ENCODE data around the gene RGS12. TPM values are rescaled to one million over a fixed set of nuclear protein-coding genes. Genes with fewer than 3 reads are reported as not detected.

Gene RGS12
- total RNA-seq, 2 experiments from 2014 or later, result 5.2 to 6.4 TPM

DNA sequence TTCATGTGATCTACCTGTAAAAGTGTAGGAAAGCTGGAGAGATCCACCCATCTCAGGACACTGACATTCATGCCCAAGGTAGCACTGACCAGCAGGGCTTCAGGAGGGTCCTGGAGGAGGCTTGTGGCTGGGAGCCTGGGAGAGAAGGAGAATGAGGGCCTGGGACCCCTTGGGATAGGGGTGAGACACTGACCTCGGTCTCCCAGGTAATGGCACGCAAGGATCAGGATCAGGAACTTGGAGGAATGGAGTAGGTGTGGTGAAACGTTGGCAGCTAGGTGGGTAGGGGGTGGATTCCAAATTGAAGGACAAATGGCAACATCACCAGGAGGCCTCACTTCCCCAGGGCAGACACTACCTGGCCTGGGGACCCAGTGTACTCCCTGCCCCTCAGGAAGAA, 12.4 kb upstream of the RGS12 start:
- Histone ChIP-seq H3K27ac (ENCODE audit: low read depth, low read length, poor library complexity, severe bottlenecking) (no peak overlapping the region), H2AFZ (ENCODE audit: low read length) (no peak overlapping the region), H3K4me3 (ENCODE audit: low read depth, low read length, poor library complexity, severe bottlenecking) (no peak overlapping the region), H3K79me2 (ENCODE audit: insufficient read depth, low read depth, low read length) (no peaks in the 10 kb centered on the region), H3K9me3 (ENCODE audit: low read length) (no peaks in the 10 kb centered on the region; the same call in 1 of the 2 replicates), H3K4me1 (ENCODE audit: insufficient read depth, low read length, poor library complexity, severe bottlenecking) (no peaks in the 10 kb centered on the region), H3K4me2 (ENCODE audit: low read length) (no peak overlapping the region), H3K9me2 (ENCODE audit: insufficient read depth, low read length) (no peaks in the 10 kb centered on the region), H3K36me3 (ENCODE audit: insufficient read depth, low read length) (no peaks in the 10 kb centered on the region), H4K20me1 (ENCODE audit: insufficient read depth, low read length) (no peaks in the 10 kb centered on the region)
- DNase-seq (ENCODE audit: low spot score), result no peak
- intact Hi-C loops (cut with micrococcal nuclease; ENCODE audit: unreplicated experiment), result no loop called here
- POLR2A ChIA-PET, result no interaction called here
- BruUV-seq (replicated peaks), result no TSS peak
- TF ChIP-seq, protein P1, sequence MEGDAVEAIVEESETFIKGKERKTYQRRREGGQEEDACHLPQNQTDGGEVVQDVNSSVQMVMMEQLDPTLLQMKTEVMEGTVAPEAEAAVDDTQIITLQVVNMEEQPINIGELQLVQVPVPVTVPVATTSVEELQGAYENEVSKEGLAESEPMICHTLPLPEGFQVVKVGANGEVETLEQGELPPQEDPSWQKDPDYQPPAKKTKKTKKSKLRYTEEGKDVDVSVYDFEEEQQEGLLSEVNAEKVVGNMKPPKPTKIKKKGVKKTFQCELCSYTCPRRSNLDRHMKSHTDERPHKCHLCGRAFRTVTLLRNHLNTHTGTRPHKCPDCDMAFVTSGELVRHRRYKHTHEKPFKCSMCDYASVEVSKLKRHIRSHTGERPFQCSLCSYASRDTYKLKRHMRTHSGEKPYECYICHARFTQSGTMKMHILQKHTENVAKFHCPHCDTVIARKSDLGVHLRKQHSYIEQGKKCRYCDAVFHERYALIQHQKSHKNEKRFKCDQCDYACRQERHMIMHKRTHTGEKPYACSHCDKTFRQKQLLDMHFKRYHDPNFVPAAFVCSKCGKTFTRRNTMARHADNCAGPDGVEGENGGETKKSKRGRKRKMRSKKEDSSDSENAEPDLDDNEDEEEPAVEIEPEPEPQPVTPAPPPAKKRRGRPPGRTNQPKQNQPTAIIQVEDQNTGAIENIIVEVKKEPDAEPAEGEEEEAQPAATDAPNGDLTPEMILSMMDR (conservative IDR thresholded peaks at IDR 0.05; ENCODE audit: low read length), result no peak
- TF ChIP-seq EZH2phosphoT487 (IDR thresholded peaks at IDR 0.05; ENCODE audit: borderline replicate concordance, low read depth, low read length), result no peak
- CTCF ChIA-PET (ENCODE audit: unreplicated experiment), result no interaction called here

DNA sequence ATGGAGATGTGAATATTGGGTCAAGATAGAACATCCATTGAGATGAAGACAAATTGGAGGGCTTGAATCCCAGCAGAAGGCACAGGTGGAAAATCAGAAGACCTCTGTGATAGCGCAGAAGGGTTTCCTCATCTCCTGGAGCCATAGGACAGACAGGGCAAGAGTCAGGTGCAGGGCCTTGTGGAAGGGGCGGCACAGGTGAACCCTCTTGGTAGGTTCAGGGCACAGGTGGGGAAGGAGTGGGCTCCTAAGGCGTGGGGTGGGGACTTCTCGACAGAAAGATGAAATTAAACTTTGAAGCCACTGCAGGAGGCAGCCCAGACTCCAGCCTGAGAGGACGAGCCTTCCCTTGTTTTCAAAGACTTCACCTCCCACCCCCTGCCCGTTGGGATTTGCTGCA, 9.3 kb upstream of the RGS12 start:
- no peaks in the 10 kb centered on the region for H4K20me1 ChIP-seq (ENCODE audit: insufficient read depth, low read length)
- no peak overlapping the region for H3K4me2 ChIP-seq (ENCODE audit: low read length)
- no peak overlapping the region for H3K27ac ChIP-seq (ENCODE audit: low read depth, low read length, poor library complexity, severe bottlenecking)
- BruUV-seq (replicated peaks), result no TSS peak
- no peak overlapping the region for H3K4me3 ChIP-seq (ENCODE audit: low read depth, low read length, poor library complexity, severe bottlenecking)
- no peaks in the 10 kb centered on the region for H3K79me2 ChIP-seq (ENCODE audit: insufficient read depth, low read depth, low read length)
- no peaks in the 10 kb centered on the region for H3K36me3 ChIP-seq (ENCODE audit: insufficient read depth, low read length)
- TF ChIP-seq EZH2phosphoT487 (IDR thresholded peaks at IDR 0.05; ENCODE audit: borderline replicate concordance, low read depth, low read length), result no peak
- TF ChIP-seq, protein P1 (conservative IDR thresholded peaks at IDR 0.05; ENCODE audit: low read length), result no peak
- H3K9me3 ChIP-seq (ENCODE audit: low read length), result no peaks in the 10 kb centered on the region; the same call in 1 of the 2 replicates
- POLR2A ChIA-PET, result no interaction called here
- no peak for DNase-seq (ENCODE audit: low spot score)
- CTCF ChIA-PET (ENCODE audit: unreplicated experiment), result interaction anchor here (0.5 kb wide), 1 partner anchor 97 kb away, joined by 5 read pairs; no protein-coding TSS in a partner anchor
- no peaks in the 10 kb centered on the region for H3K9me2 ChIP-seq (ENCODE audit: insufficient read depth, low read length)
- H3K4me1 ChIP-seq (ENCODE audit: insufficient read depth, low read length, poor library complexity, severe bottlenecking), result peaks cover 10% of the 10 kb centered on the region
- no peak overlapping the region for H2AFZ ChIP-seq (ENCODE audit: low read length)
- intact Hi-C loops (cut with micrococcal nuclease; ENCODE audit: unreplicated experiment), result no loop called here

DNA sequence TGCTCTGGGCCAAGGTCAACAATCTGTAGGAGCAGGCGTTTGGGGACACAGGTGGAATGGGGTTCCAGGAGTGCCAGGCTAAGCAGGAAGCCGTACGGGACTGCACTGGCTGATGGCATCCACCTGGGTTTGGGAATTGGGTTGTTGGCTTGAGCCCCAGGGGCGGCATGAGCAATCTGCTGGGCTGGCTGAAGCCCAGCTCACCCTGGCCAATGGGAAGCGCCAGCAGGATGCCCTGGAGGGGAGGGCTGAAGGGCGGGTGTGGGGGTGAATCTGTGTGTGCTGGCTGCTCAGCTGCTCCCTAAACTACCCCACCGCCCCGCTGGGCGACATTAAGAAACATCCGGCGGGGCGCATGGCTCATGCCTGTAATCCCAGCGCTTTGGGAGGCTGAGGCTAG, 8.9 kb upstream of the RGS12 start:
- DNase-seq (ENCODE audit: low spot score), result no peak
- Histone ChIP-seq H4K20me1 (ENCODE audit: insufficient read depth, low read length) (no peaks in the 10 kb centered on the region), H3K4me3 (ENCODE audit: low read depth, low read length, poor library complexity, severe bottlenecking) (no peak overlapping the region), H2AFZ (ENCODE audit: low read length) (no peak overlapping the region), H3K36me3 (ENCODE audit: insufficient read depth, low read length) (no peaks in the 10 kb centered on the region), H3K4me1 (ENCODE audit: insufficient read depth, low read length, poor library complexity, severe bottlenecking) (peaks cover 10% of the 10 kb centered on the region), H3K79me2 (ENCODE audit: insufficient read depth, low read depth, low read length) (no peaks in the 10 kb centered on the region), H3K9me3 (ENCODE audit: low read length) (no peaks in the 10 kb centered on the region; the same call in 1 of the 2 replicates), H3K9me2 (ENCODE audit: insufficient read depth, low read length) (no peaks in the 10 kb centered on the region), H3K27ac (ENCODE audit: low read depth, low read length, poor library complexity, severe bottlenecking) (no peak overlapping the region), H3K4me2 (ENCODE audit: low read length) (no peak overlapping the region)
- ChIA-PET POLR2A (no interaction called here), CTCF (ENCODE audit: unreplicated experiment) (no interaction called here)
- BruUV-seq (replicated peaks), result no TSS peak
- TF ChIP-seq, protein P1 (conservative IDR thresholded peaks at IDR 0.05; ENCODE audit: low read length), result no peak
- no peak for TF ChIP-seq EZH2phosphoT487 (IDR thresholded peaks at IDR 0.05; ENCODE audit: borderline replicate concordance, low read depth, low read length)
- intact Hi-C loops (cut with micrococcal nuclease; ENCODE audit: unreplicated experiment), result no loop called here
